LNCAP (cell line): ENCODE results near the gene SMYD5.

Experiments used
- CTCF ChIP-seq: fragments of 450-650 bp; IDR thresholded peaks from 2 replicates; pipeline ENCODE4 v1.5.1; 2017; ENCODE audit warnings: mild to moderate bottlenecking

The SMYD5 gene

GRCh38 chr2:73205611-73206010, 8.4 kb upstream of the SMYD5 start:
- TF ChIP-seq CTCF = no peak

- TF ChIP-seq CTCF = no peak
Measured at GRCh38 chr2:73208258-73208657, 5.8 kb upstream of the SMYD5 start.

- TF ChIP-seq CTCF = no peak
Measured at GRCh38 chr2:73210019-73210418, 4.0 kb upstream of the SMYD5 start.

GRCh38 chr2:73210696-73211095, 3.3 kb upstream of the SMYD5 start:
- no peak for TF ChIP-seq CTCF

GRCh38 chr2:73212098-73212447, 2.0 kb upstream of the SMYD5 start:
- no peak for TF ChIP-seq CTCF

GRCh38 chr2:73212448-73213176, 1.4 kb upstream of the SMYD5 start:
- peak; percentile 70 for TF ChIP-seq CTCF

- TF ChIP-seq CTCF = no peak
Measured at GRCh38 chr2:73215254-73215653, 1.2 kb downstream of the SMYD5 start.

GRCh38 chr2:73217160-73217559, 3.1 kb downstream of the SMYD5 start:
- no peak for TF ChIP-seq CTCF
